PC-3 (cell line): Measurements from ENCODE around the gene TRDN. TPM values are rescaled to one million over a fixed set of nuclear protein-coding genes. Genes with fewer than 3 reads are reported as not detected.

Source experiments
- ATAC-seq: fragments of 200-7000 bp; cut with Tn5 transposase; 2 replicates; pipeline ENCODE4 v1.9.1; 2020; ENCODE audit warnings: mild to moderate bottlenecking, moderate library complexity
- BruUV-seq: library from RNA; stranded (reverse); fragments of 400-500 nt; replicated peaks from 2 replicates; lab custom pipeline; 2021; lab: Mats Ljungman, UMichigan
- CTCF ChIA-PET: fragments of 300-600 bp; sonication (Branson Sonifier 250); formaldehyde crosslinking; loops from one replicate; lab custom pipeline; 2022; ENCODE audit warnings: antibody characterized with exemption; lab: Charles Lee
- POLR2A ChIA-PET: fragments of 300-600 bp; sonication (Branson Sonifier 250); formaldehyde crosslinking; loops from one replicate; lab custom pipeline; 2022; ENCODE audit warnings: antibody characterized with exemption; ENCODE audit not compliant: unreplicated experiment; lab: Charles Lee
- DNase-seq: peaks from one replicate; pipeline ENCODE4 v3.0.0-alpha.2; 2015
- H2AFZ ChIP-seq: fragments of 300-600 bp; sonication (generic); 2 replicates; pipeline ENCODE4 v1.6.0; 2016; ENCODE audit warnings: antibody characterized with exemption, low read length
- H3F3A ChIP-seq: fragments of 300-600 bp; sonication (generic); one replicate; pipeline ENCODE4 v1.6.0; 2017; ENCODE audit warnings: antibody characterized with exemption, low read length, control low read depth, mild to moderate bottlenecking; ENCODE audit not compliant: unreplicated experiment
- H3K27ac ChIP-seq: fragments of 300-600 bp; sonication (generic); 2 replicates; pipeline ENCODE4 v1.5.1; 2016; ENCODE audit warnings: mild to moderate bottlenecking, low read length
- H3K27me3 ChIP-seq: fragments of 300-600 bp; sonication (generic); 2 replicates; pipeline ENCODE4 v1.6.1; 2016; ENCODE audit warnings: low read length, mixed read lengths
- H3K36me3 ChIP-seq: fragments of 300-600 bp; sonication (generic); 2 replicates; pipeline ENCODE4 v1.6.1; 2016; ENCODE audit warnings: low read depth, mixed run types, low read length, mixed read lengths
- H3K4me1 ChIP-seq: fragments of 300-600 bp; sonication (generic); 2 replicates; pipeline ENCODE4 v1.5.1; 2016; ENCODE audit warnings: low read length; ENCODE audit not compliant: insufficient read depth
- H3K4me2 ChIP-seq: fragments of 300-600 bp; sonication (generic); 2 replicates; pipeline ENCODE4 v1.6.0; 2016; ENCODE audit warnings: low read length
- H3K4me3 ChIP-seq: fragments of 300-600 bp; sonication (generic); 2 replicates; pipeline ENCODE4 v1.5.1; 2016; ENCODE audit warnings: mild to moderate bottlenecking, low read length, mixed read lengths
- H3K79me2 ChIP-seq: fragments of 300-600 bp; sonication (generic); 2 replicates; pipeline ENCODE4 v1.6.1; 2017; ENCODE audit warnings: low read length, mixed read lengths
- H3K9ac ChIP-seq: fragments of 300-600 bp; sonication (generic); 2 replicates; pipeline ENCODE4 v1.6.0; 2016; ENCODE audit warnings: mild to moderate bottlenecking, low read length
- H3K9me2 ChIP-seq: fragments of 300-600 bp; sonication (generic); replicated peaks from 2 replicates; pipeline ENCODE4 v1.6.1; 2016; ENCODE audit warnings: mixed run types, low read length, mixed read lengths
- H3K9me3 ChIP-seq: fragments of 300-600 bp; sonication (generic); 2 replicates; pipeline ENCODE4 v1.6.1; 2016; ENCODE audit warnings: low read length, mixed read lengths
- H4K20me1 ChIP-seq: fragments of 300-600 bp; sonication (generic); 2 replicates; pipeline ENCODE4 v1.6.1; 2016; ENCODE audit warnings: low read length, mixed read lengths
- EZH2 ChIP-seq: fragments of 300-600 bp; sonication (generic); IDR thresholded peaks from one replicate; pipeline ENCODE4 v1.6.1; 2017; ENCODE audit warnings: antibody characterized with exemption, mild to moderate bottlenecking, low read length; ENCODE audit not compliant: unreplicated experiment
- EZH2phosphoT487 ChIP-seq: fragments of 300-600 bp; sonication (generic); IDR thresholded peaks from 2 replicates; pipeline ENCODE4 v1.6.1; 2018; ENCODE audit warnings: mild to moderate bottlenecking, antibody characterized with exemption, low read length, borderline replicate concordance
- intact Hi-C: fragments of 100-400 bp; cut with micrococcal nuclease; formaldehyde crosslinking; loops from 2 replicates; pipeline ENCODE4 v1.9.0; 2023
- total RNA-seq: library from RNA; depleted of rRNA; stranded (reverse); fragments of >200 nt; gene quantifications from 2 replicates; pipeline ENCODE4 v1.2.3, GENCODE V29; 2014
- TF ChIP-seq, protein P1 (sequence below): fragments of 300-600 bp; sonication (generic); conservative IDR thresholded peaks from 2 replicates; pipeline ENCODE4 v1.5.1; 2017; ENCODE audit warnings: antibody characterized with exemption, low read depth, mild to moderate bottlenecking, low read length

Gene TRDN
- total RNA-seq, 1 experiment from 2014 or later, result not detected

- ChIA-PET POLR2A (no interaction called here), CTCF (no interaction called here)
- BruUV-seq, result no TSS peak
- no peak overlapping the region for H3K27ac ChIP-seq
- DNase-seq (no peak), ATAC-seq (no peak)
- no peaks in the 10 kb centered on the region for H3K9me3 ChIP-seq
- no peaks in the 10 kb centered on the region for H3K27me3 ChIP-seq
- no peaks in the 10 kb centered on the region for H3F3A ChIP-seq
- H3K4me2 ChIP-seq, result no peak overlapping the region
- no peaks in the 10 kb centered on the region for H4K20me1 ChIP-seq
- H3K4me1 ChIP-seq, result no peaks in the 10 kb centered on the region
- no peaks in the 10 kb centered on the region for H3K79me2 ChIP-seq
- H3K9ac ChIP-seq, result no peak overlapping the region
- no peaks in the 10 kb centered on the region for H3K9me2 ChIP-seq
- H3K4me3 ChIP-seq, result no peak overlapping the region
- no peaks in the 10 kb centered on the region for H3K36me3 ChIP-seq
- intact Hi-C loops, result no loop called here
- H2AFZ ChIP-seq, result no peak overlapping the region
- no peak for TF ChIP-seq EZH2
- TF ChIP-seq, protein P1, sequence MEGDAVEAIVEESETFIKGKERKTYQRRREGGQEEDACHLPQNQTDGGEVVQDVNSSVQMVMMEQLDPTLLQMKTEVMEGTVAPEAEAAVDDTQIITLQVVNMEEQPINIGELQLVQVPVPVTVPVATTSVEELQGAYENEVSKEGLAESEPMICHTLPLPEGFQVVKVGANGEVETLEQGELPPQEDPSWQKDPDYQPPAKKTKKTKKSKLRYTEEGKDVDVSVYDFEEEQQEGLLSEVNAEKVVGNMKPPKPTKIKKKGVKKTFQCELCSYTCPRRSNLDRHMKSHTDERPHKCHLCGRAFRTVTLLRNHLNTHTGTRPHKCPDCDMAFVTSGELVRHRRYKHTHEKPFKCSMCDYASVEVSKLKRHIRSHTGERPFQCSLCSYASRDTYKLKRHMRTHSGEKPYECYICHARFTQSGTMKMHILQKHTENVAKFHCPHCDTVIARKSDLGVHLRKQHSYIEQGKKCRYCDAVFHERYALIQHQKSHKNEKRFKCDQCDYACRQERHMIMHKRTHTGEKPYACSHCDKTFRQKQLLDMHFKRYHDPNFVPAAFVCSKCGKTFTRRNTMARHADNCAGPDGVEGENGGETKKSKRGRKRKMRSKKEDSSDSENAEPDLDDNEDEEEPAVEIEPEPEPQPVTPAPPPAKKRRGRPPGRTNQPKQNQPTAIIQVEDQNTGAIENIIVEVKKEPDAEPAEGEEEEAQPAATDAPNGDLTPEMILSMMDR, result no peak
- TF ChIP-seq EZH2phosphoT487, result no peak
Measured at GRCh38 chr6:123668965-123669591, 32.3 kb upstream of the TRDN start.

GRCh38 chr6:123668063-123668462 is 31.3 kb upstream of the TRDN start:
- H3K4me1 ChIP-seq, result no peaks in the 10 kb centered on the region
- ATAC-seq, result no peak

DNA sequence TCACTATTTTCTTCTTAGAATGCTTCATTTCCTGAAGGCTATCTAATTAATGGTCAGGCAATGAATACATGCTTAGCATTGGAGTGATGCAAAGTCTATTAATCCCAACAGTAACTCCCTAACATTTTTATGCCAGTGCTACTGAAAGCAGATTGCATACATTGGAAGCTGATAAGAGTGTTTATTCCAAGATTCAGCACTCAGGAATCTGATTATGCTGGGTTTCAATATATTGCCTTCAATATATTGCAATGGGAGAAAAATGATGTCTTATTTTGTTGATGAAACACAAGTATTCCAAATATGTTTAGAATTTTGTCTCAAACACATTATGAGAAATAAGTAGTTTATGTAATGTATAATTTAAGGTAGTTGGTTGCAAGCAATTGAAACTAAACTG is 26.7 kb upstream of the TRDN start:
- Histone ChIP-seq H3K79me2 (no peaks in the 10 kb centered on the region), H4K20me1 (no peaks in the 10 kb centered on the region), H3K4me3 (no peak overlapping the region), H3K9ac (no peak overlapping the region), H3K36me3 (no peaks in the 10 kb centered on the region), H3K9me3 (no peaks in the 10 kb centered on the region), H3K4me1 (no peaks in the 10 kb centered on the region), H3K9me2 (no peaks in the 10 kb centered on the region), H3F3A (no peaks in the 10 kb centered on the region), H2AFZ (no peak overlapping the region), H3K27ac (no peak overlapping the region), H3K27me3 (no peaks in the 10 kb centered on the region), H3K4me2 (no peak overlapping the region)
- DNase-seq (no peak), ATAC-seq (no peak)
- intact Hi-C loops, result no loop called here
- no TSS peak for BruUV-seq
- TF ChIP-seq, protein P1, result no peak
- TF ChIP-seq EZH2, result no peak
- no peak for TF ChIP-seq EZH2phosphoT487
- CTCF ChIA-PET, result no interaction called here
- POLR2A ChIA-PET, result no interaction called here

More at GRCh38 chr6:123668063-123668462, 31.3 kb upstream of the TRDN start:
- ChIA-PET CTCF (no interaction called here), POLR2A (interaction anchor here (0.7 kb wide), 1 partner anchor 1484 kb away, joined by 9 read pairs; no protein-coding TSS in a partner anchor)
- Histone ChIP-seq H3K4me3 (no peak overlapping the region), H3K4me2 (no peak overlapping the region), H3K9me2 (no peaks in the 10 kb centered on the region), H3K79me2 (no peaks in the 10 kb centered on the region), H3K9ac (no peak overlapping the region), H3K36me3 (no peaks in the 10 kb centered on the region), H3F3A (no peaks in the 10 kb centered on the region), H3K27ac (no peak overlapping the region), H3K27me3 (no peaks in the 10 kb centered on the region), H2AFZ (no peak overlapping the region), H3K9me3 (no peaks in the 10 kb centered on the region), H4K20me1 (no peaks in the 10 kb centered on the region)
- no TSS peak for BruUV-seq
- intact Hi-C loops, result no loop called here
- DNase-seq, result no peak
- TF ChIP-seq EZH2 (no peak), EZH2phosphoT487 (no peak)
- TF ChIP-seq, protein P1, result no peak
